IPS DF 19.7 (cell line): ENCODE measurements around the gene CFDP1.

Experiments used
- DNase-seq: peaks from one replicate; pipeline ENCODE4 v3.0.0-alpha.2; 2013; ENCODE audit warnings: low read depth, low spot score

Gene CFDP1

DNA sequence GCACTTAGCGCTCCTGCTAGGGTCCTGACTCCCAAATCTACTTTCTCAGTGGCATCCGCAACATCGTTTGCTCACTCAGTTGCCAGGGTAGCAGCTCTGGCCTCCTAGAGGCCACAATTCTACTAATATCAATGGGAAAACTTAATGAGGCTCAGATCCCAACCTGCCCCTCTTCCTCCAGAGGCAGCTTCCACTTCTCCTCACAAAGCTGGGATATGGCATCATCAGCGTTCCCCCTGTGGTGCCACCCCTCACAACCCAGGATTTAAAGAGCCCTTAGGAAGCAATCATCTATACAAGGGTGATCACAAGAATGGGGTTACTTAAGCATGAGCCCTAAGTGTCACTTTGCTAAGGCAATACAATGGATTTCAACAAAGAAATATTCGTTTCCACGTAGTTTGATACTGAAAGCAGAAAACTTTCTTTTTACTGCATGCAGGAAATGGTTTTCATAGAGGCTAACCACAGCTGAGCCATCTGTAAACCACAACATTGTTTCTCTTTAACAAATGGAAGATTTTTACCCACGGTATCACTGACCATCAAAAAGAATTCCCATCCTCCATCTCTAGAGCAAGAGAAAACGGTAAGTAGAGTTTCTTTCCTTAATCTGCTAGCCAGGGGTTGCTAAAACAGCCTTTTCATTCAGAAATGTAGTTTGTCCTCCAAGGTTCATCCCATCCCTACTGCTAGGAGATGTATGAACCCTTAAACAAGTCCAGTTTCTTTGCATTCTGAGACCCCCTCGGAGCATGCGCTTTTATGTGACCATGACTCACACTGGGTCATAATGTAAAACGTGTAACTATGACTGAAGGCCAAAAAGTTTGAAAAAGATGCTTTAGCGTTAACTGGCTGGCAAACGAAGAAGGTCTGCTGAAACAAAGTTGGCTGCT, 113.5 kb downstream of the CFDP1 start:
- no peak for DNase-seq

DNA sequence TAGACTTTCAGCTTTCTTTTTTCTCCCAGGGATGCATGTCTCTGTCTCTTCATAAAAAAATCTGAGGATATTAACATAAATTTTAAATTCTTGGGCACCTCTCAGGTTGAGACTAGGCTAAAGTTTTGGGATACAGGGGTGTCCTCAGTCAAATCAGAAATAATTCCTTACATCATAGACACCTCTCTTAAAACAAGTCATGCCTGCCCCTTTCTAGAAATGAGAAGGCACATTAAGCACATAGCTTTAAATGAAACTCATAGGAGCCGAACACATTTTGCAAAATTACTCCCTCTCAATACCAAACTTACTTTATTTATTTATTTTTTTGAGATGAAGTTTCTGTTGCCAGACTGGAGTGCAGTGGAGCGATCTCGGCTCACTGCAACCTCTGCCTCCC, 114.6 kb downstream of the CFDP1 start:
- no peak for DNase-seq

DNA sequence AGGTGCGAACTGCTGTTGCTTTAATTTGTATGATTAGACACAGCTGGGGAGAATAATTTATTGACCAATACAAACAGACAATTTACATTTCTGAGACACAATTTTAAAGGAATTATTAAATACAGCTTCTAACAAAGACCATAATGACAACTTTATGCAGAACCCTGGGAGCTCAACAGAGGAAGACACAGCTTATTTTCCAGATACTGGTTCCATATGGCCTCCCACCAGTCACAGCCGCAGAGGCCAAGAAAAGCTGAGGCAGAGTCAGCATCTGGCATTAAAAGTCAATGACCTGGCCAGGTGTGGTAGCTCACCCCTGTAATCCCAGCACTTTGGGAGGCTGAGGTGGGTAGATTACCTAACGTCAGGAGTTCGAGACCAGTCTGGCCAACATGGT, 115.8 kb downstream of the CFDP1 start:
- no peak for DNase-seq

DNA sequence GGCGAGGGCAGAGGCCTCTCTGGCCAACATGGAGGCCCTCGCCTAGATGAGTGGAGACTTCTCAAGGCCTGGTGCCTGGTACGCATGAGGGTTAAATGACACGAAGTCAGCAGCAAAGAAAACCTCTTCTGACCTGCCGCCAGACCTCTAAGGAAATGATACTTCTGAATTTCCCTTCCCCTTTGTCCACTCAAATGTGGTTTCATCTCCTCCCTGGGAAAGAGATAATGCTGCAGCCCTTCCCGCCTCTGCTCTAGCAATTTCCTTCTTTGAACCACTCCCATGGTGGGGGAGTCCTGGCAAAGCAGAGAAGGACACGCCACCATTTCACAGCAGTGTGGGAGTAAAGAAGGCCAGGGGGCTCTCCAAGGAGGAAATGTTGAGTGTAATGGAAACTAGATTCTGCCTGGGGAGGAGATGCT, 116.2 kb downstream of the CFDP1 start:
- no peak for DNase-seq

DNA sequence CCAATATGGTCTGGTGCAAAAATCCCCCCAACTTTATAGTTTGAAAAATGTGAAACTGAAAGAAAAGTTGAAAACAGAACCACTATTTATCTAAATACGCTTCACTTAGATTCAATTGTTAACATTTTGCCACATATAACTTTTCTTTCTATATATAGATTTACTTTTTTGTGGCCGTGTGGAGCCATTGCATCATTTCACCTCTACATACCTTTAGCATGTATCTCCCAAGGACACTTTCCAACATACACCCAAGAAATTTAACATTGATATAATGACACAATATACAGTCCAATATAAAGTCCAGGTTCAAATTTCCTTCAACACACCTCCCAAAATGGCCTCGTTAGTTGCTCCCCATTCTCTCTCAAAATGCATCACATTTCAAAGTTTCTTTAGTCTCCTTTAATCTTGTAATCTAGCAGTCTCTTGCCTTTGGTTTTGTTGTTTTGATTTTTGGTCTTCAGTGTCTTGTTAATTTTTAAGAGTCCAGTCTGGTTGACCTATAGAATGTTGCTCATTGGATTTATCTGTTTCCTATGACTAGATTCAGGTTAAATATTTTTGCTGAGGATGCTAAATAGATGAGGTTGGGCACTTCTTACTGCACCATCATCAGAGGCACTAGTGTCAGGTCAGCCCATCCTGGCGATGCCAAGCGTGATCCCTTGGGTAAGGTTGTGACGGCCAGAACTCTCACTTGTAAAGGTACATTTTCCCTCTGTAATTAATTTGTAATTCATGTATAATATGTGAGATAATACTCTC, 117.6 kb downstream of the CFDP1 start:
- DNase-seq: no peak

DNA sequence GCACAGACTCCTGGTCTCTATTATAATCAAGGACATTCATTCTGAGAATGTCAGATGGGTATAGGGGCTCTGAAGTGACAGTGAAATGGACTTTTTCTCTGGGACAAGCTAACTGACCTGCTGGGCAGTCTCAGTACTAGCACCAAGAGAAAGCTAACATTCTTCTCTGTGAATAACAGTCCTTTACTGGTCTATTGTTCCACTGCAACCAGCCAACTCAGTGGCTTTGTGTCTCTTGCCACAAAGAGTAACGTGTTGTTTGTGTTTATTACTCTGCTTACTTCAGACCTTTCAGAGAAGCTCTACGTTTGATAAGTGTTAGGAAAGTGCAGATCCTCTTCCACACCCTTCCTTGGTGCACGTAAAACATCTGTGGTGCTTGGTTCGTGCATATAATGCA, 120.4 kb downstream of the CFDP1 start:
- no peak for DNase-seq

DNA sequence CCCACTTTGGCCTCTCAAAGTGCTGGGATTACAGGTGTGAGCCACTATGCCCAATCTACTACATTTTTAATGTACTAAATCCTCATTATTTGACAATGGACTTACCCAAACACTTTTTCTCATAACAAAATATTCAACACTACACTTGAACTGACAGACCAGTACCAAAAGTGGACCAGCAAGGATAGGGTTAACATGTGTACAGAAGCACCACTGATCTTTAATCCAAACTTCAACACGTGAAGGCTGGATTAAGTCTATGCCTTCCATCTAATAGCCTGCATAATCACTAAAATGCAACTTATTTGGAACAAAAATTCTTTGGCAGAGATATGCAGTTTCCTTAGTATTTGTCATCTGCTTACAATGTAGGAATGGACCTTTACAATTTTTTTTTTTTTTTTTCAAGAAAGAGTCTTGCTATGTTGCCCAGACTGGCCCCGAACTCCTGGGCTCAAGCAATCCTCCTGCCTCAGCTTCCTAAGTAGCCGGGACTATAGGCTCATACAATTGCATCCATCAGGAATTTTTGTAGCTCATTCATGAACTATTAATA, 121.8 kb downstream of the CFDP1 start:
- no peak for DNase-seq

DNA sequence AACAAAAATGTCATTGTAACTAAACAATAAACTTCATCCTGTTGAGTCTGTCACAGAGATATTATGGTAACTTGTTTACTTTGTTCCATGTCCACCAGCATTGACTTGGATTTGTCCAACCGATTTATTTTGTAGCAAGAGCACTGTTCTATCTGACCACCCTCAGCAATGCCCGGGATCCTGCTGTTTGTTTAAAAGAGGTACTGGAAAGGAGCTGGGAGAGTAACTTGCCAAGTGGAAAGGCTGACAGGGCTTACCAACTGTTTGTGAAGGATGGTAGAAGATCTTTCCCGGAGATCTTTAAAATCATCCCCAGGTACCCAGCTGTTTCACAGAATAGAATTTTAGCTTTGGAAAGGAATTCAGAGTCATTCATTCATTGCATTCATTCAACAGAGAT, 122.8 kb downstream of the CFDP1 start:
- DNase-seq: no peak

DNA sequence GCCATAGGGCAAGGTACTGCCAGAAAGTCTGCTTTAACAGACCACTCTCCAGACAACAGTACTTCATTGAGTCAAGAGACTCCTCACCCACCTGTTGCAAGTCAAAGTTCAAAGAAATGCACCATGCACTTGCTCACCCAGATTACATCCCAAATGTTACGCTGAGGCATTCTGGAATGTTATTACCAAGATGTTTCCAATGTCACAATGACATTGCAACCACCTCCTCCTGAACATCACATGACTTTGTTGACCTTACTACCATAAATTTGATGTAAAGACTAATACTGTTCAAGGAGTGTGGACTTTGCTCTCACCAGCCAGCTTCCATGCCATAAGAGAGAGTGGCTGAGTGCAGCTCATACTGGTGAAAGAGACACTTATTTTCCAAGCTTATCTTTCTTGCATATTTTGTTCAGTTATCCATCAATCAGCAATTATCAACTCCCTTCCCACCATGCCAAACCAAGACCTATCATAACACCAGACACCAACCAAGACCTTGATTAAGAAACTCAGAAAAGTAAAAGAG, 123.3 kb downstream of the CFDP1 start:
- DNase-seq: no peak

DNA sequence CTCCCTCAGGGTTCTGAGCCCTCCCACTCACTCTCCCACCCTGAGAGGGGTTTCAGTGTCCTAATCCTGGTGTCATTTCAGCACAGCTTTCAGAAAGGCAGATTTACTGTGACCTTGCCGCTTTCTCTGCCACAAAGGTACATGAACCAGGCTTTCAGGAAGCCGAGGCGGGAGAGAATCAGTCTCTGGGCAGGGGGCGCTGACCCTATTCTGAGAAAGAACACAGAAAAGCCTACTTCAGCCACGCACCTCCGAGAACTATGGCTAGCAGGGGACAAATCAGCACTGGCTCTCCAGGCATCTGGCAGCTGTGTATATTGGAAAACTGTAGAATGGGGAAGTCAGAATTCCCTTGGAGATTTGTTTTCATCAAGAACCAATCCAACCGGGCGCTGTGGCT, 124.1 kb downstream of the CFDP1 start:
- no peak for DNase-seq

DNA sequence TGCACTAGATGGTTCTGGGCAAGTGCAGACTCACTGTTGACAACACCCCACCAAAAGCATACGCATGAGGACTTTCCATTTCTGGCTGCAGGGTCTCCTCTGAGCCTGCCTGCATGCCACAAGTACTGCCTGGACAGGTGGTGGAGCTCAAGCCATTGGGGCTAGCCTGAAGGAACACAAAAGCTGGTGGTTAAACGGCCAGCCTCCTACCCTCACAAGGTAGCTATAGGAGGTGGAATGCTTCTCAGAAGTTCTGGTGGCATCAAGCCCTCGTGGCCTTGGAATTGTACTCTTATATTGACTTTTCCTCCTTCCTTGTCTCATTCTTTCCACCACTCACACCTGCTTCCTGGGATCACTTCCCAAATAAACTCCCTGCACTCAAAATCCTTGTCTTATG, 125.3 kb downstream of the CFDP1 start:
- no peak for DNase-seq

DNA sequence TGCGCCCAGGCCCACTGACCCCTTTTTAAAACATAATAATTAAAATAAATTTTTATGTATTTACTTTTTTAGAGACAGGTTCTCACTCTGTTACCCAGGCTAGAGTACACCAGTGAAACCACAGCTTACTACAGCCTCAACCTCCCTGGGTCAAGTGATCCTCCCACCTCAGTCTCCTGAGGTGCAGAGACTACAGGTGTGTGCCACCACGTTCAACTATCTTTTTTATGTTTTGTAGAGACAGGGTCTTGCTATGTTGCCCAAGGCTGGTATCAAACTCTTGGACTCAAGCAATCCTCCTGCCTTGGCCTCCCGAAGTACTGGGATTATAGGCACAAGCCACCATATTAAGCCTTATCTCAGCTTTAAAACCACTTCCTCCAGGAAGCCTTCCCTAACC, 125.8 kb downstream of the CFDP1 start:
- no peak for DNase-seq

DNA sequence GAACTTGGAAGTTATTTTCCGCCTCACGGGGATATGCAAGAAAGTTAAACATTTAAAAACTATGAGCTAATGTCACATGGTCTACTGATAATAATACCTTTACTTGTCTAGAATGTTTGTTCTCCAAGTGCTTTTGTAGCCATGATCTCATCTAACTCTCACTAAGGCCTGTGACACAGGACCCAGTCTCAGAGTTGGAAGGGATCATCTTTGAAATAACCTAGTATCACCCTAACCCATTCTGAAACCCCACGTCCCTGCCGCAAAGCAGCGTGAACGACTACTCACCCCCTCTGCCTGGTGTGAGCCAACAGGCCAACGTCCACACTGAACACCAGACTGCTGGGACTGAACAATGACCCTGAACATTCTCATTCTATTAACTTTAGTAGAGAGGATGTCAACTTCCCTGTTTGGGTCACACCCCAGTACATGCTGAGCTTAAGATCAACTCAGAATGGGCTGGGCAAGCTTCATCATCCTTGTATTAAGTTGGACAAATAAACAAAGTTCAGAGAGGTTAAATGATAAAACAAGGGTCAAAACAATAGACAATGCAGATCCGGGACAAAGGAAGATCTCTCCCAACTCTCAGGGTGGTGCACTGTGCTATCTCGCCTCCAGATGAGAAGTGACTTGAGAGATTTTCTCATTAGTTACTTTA, 127.1 kb downstream of the CFDP1 start:
- DNase-seq: no peak

DNA sequence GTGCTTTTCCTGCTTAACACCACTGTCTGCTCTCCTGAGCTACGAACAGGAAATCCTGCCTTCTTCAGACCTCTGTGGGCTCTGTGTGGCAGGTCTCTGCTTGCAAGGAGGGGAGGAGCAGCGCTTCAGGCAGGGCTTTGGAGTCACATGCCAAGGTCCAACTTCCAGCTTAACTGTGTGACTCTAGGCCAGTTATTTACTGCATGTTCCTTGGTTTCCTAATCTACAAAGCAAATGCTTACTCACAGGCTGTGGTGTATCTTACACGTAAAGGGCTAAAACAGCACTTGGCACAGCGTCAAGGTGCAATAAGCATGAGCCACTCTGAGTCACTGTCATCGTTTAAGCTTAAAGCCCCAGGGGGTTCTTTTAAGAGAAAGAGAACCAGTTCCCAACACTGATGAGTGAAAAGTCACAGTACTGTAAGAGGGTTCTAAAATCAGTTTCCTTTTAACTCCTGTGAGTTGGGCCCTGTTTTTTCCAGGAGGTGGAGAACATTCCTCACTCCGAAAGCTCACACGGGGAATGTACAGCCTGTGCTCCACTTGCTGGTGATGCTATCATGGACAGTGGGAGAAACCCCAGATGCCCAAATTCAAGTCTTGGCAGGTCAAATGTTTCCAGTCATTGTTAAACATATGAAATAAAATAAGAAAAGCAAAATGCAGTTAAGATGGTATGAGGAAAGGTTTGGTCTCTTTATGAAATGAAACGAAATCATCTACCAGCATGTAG, 127.8 kb downstream of the CFDP1 start:
- no peak for DNase-seq

DNA sequence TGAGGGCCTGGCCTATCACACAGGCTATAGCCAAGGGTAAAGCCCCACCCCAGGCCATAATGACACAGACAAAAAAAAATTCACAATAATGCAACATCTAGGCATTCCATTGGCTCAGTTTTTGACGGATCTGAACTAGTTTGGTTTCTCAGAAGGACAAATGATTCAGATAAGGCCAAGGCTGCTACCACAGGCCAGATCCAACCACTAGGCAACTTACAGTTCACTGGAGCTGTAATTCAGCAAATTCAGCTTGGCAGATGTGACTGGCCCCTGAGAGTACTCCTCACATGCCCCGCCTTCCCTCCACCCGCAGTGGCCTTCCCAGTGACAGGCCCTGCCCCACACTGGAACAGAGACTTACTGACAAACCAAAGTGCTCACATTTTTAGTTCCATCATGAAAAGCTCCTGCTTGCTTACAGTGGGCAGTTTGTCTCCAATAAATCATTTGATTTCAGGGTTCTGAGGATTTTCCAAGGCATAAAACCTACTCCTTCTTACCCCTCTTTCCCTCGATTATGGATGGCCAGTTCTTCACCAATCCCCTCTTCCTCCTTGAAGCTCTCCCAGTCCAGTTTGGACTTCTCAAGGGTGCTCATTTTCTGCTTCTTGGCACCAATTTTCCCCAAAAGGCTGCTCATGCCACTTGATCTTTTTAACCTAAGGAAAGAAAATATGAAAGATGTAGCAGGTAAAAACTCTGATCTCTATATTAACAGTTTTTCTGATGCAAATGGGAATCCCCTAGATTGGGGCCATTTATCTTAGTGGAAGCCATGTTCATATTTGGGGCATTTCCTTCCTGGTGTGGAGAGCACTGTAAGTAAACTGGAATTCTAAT, 128.6 kb downstream of the CFDP1 start:
- DNase-seq: no peak

DNA sequence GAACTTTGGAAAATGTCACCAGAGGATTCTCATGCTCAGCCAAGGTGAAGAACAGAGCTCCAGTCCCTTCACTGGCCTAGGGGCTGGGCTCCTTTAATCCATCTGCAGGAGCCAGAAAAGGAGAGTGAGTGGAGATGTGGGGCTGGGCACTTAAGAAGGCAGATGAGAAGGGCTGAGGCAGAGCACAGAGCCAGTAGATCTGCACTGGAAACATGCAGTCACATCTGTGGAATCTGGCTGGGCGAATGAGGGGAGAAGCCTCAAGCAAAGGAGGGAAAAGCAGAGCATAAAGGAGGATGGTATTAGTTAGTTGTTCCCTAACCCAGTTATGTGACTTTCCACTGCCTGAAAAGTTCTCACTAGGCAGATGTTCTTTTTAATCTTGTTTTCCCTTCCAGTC, 131.5 kb downstream of the CFDP1 start:
- no peak for DNase-seq

DNA sequence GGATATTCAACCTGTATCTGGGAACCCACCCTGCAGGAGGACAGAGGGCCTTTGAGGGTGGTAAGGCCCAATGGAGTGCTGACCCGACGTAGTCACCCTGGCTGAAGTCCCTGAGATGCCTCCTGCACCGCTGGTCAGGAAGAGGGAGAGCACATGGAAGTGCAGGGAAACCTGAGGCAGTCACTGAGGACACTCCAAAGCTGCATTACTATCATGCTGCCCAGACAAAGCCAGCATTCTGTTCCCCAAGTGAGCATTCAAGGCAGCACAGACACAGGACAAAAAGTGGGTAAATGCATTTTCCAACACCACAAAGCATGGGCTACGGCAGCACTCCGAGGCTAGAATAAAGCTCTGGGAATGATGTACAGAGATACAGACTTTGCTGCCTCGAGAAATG, 135.0 kb downstream of the CFDP1 start:
- DNase-seq: no peak

DNA sequence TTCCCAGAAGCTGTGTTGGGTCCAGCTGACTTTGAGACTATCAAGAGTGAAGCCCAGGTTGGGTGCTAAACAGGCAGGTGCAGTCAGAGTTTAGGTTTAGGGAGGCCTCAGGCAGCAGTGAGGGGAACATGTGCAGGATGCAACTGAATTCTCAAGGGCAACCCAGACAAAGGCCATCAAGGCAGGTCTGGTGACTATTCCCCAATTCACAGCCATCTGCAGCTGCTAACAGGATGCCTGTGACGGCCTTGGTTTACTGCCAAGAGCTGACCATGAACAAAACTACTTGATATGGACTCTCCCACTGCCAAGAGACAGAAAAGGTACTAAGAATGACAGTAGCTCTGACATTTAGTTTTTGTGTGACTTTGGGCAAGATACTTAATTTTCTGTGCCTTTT, 136.7 kb downstream of the CFDP1 start:
- DNase-seq: no peak

DNA sequence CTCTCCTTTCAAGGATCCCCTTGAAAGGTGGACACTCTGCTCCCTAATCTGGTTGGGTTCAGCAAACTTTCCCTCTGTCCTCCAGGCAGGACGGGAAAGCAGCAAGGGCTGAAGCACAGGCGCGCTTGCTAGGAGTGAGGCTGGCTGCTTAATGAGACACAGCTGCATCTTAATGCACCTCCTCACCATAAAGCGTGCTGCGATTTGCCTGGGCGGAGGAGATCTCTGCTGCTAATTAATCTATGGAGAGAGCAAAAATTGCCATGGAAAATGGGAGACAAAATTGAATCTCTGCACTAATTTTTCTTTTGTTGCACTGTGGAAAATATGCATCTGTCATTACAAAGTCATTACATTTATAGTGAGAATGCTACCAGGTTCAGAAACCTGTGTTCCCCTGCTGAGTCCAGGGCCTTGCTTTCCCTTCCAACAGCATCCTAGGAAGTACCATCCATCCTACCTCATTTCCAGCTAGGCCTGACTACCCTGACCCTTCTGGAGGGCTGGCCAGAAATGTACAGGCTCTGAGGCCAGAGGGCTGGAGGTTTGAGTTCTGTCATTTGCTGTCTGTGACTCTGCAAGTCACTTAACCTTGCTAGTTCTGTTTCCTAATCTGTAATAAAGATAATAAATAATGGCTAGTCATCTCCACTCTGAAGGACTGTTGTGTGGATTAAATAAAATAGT, 138.4 kb downstream of the CFDP1 start:
- DNase-seq: no peak

DNA sequence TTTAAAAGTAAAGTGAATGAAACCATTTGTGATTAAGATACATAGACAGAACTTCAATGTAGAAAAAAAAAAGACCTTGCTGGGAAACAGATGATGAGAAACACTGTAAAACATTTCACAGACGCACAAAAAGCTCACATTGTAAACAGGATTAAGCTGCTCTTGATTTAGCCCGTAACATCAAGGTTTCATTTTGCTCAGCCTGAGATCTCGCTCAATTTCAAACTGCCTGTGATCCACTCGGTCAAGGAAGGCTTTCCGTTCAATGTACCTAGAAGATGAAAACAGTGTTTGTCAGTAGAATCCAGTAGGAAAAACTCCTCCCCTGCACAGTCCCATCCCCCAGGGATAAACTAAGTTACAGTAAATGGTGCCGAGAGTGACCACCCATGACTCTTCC, 139.5 kb downstream of the CFDP1 start:
- DNase-seq: no peak
